Muscle layer of duodenum (tissue), 2 donors: ENCODE results near the gene SEMA3B.

Source experiments
- H3K27ac ChIP-seq: one replicate; pipeline ENCODE4 v1.7.0; 2013; ENCODE audit warnings: mild to moderate bottlenecking, low read length
- H3K27me3 ChIP-seq: one replicate; pipeline ENCODE4 v1.7.0; 2013; ENCODE audit warnings: low read depth, mild to moderate bottlenecking, control low read depth, low read length
- H3K36me3 ChIP-seq, 2 donors: one replicate each; pipeline ENCODE4 v1.7.0; 2013; ENCODE audit warnings: low read length in 2 of 2, control low read depth in 1 of 2, mild to moderate bottlenecking in 1 of 2; ENCODE audit not compliant: insufficient read depth in 2 of 2, control insufficient read depth in 1 of 2
- H3K4me1 ChIP-seq, 2 donors: one replicate each; pipeline ENCODE4 v1.7.0; 2013; ENCODE audit warnings: low read length in 2 of 2, mild to moderate bottlenecking in 2 of 2, control low read depth in 1 of 2, moderate library complexity in 1 of 2; ENCODE audit not compliant: insufficient read depth in 2 of 2, control insufficient read depth in 1 of 2
- H3K4me3 ChIP-seq, 2 donors: one replicate each; pipeline ENCODE4 v1.7.0; 2013; ENCODE audit warnings: low read length in 2 of 2, low read depth in 1 of 2, mild to moderate bottlenecking in 1 of 2
- H3K9me3 ChIP-seq, 2 donors: one replicate each; pipeline ENCODE4 v1.7.0; 2013; ENCODE audit warnings: low read length in 2 of 2, control low read depth in 1 of 2, mild to moderate bottlenecking in 1 of 2; ENCODE audit not compliant: control insufficient read depth in 1 of 2
- donor health status: healthy.

SEMA3B gene

DNA sequence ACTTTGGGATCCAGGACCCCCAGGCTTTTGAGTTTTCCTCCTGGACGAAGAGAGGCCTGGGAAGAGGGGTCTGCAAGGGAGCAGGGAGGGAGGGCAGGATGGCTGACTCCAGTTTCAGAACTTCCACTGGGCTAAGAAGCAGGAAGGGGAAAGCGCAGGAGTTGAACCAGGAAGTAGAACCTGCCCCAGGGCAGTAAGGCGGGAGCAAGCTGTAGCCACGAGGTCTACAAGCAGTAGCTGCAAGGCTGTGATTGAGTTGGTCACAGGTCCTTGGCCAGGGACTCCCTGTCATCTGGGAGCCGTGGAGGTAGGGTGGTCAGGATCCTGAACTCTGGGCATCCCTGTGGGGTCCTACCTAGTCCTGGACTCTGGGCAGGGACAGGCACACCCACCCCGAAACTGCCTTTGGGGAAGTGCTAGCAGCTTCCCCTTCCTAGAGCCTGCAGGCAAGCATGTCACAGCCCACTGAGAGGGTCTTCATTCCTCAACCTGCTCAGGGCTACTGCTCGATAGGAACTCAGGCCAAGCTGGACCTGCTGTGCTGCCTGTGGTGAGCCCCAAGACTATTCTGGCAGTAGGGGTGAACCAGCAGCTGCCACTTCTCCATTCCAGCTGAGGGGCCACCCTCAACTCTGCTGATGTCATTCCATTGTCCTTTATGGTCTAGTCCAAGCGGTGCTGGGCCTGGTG, 38.7 kb upstream of the SEMA3B start:
- Histone ChIP-seq H3K27me3 (no peaks in the 10 kb centered on the region), H3K9me3 (no peaks in the 10 kb centered on the region), H3K4me1 (peaks cover 0 to 19% of the 10 kb centered on the region in 2 donors), H3K36me3 (no peaks in the 10 kb centered on the region), H3K27ac (no peak overlapping the region), H3K4me3 (no peak overlapping the region)

GRCh38 chr3:50230794-50231125, 38.2 kb upstream of the SEMA3B start:
- Histone ChIP-seq H3K27ac (no peak overlapping the region), H3K9me3 (no peaks in the 10 kb centered on the region), H3K4me3 (no peak overlapping the region), H3K27me3 (no peaks in the 10 kb centered on the region), H3K4me1 (peaks cover 0 to 19% of the 10 kb centered on the region in 2 donors), H3K36me3 (no peaks in the 10 kb centered on the region)

DNA sequence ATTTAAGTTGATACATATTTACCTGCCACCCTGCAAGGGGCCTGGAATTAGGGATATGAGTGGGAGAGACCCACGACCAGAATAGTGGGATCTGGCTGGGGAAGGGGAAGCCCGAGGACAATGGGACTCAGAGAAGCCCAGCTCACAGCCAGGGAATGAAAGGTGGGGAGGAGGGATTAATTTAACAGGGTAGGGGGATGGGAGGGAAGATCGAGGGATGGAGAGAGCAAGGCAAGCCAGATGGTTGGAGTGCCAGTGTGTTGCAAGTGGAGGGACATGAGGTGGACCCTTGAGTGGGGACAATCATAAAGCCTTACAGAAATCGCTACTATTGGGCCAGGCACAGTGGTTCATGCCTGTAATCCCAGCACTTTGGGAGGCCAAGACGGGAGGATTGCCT, 37.4 kb upstream of the SEMA3B start:
- Histone ChIP-seq H3K4me1 (peaks cover 0 to 14% of the 10 kb centered on the region in 2 donors), H3K9me3 (no peaks in the 10 kb centered on the region), H3K27me3 (no peaks in the 10 kb centered on the region), H3K27ac (no peak overlapping the region), H3K4me3 (no peak overlapping the region), H3K36me3 (no peaks in the 10 kb centered on the region)

- H3K4me1 ChIP-seq, result peaks cover 0 to 15% of the 10 kb centered on the region in 2 donors
Measured at GRCh38 chr3:50232303-50232702, 36.6 kb upstream of the SEMA3B start.

DNA sequence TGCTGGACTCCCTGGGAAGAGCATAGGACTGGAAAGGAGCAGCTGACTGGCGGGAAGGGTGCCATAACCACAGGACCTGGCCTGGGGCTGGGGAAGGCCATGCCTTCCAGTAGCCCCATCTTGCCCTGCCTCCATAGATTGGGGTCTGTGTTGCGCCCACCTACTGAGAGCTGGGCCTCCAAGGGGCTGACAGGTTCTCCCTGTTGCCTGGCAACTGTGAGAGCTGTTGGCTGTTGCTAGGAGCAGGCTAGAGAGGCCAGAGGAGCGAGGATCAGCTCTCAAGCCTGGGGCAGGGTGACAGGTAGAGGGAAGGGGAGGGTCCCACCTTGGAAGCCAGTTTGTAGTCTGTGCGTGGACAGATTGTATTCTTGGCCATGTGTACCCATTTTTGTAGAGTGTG, 35.8 kb upstream of the SEMA3B start:
- Histone ChIP-seq H3K4me1 (peaks cover 0 to 13% of the 10 kb centered on the region in 2 donors), H3K9me3 (no peaks in the 10 kb centered on the region), H3K27ac (no peak overlapping the region), H3K36me3 (no peaks in the 10 kb centered on the region), H3K4me3 (no peak overlapping the region), H3K27me3 (no peaks in the 10 kb centered on the region)

More at GRCh38 chr3:50232303-50232702, 36.6 kb upstream of the SEMA3B start:
- Histone ChIP-seq H3K27ac (no peak overlapping the region), H3K36me3 (no peaks in the 10 kb centered on the region), H3K4me3 (no peak overlapping the region), H3K27me3 (no peaks in the 10 kb centered on the region), H3K9me3 (no peaks in the 10 kb centered on the region)

- H3K4me3 ChIP-seq, result peak within 1 kb of the TSS; percentile 78 to 96
- H3K27me3 ChIP-seq, result no peaks in the 10 kb centered on the region
- H3K36me3 ChIP-seq, result no peaks in the 10 kb centered on the region
- H3K4me1 ChIP-seq, result peaks cover 15 to 36% of the 10 kb centered on the region in 2 donors
- peak within 1 kb of the TSS; percentile 75 for H3K27ac ChIP-seq
- H3K9me3 ChIP-seq, result no peaks in the 10 kb centered on the region
Measured at GRCh38 chr3:50235716-50236483, 33.0 kb upstream of the SEMA3B start, which contains the start of gene GNAI2. Gene GNAI2, plus strand, starts transcription at chr3:50236204. Its CDS starts 132 bp downstream, at chr3:50236336.

DNA sequence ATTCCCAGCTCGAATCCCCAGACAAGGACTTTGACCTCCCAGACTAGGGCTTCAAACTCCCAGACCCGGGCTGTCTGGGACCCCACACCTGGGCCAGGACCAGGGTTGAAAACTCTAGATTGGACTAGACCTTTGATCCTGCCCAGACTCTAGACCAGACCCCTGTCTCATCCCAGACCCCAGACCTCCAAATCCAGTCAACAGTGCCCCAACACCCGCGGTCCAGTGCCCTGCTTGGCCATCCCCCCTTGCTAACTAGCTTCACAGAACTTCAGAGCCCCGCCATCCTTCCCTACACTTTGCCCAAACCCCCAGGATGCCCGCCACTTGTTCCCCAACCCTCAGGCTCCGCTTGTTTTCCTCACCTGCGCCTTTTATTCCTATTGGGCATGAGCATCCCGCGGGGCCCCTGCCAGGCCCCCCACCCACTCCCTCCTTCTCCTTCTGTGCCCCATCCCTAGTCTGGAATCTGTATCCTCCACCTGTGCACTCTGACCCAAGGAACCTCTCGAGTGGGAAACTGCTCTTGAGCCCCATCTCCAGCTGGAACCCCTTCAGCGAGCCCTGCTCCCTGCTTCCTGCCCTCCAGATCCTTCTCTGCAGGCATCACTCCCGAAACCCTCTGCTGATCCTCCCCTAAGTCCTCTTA, 32.3 kb upstream of the SEMA3B start:
- Histone ChIP-seq H3K27me3 (no peaks in the 10 kb centered on the region), H3K27ac (peak overlapping the region; percentile 75), H3K4me1 (peaks cover 17 to 43% of the 10 kb centered on the region in 2 donors), H3K9me3 (no peaks in the 10 kb centered on the region), H3K4me3 (peak overlapping the region; percentile 78 to 96), H3K36me3 (no peaks in the 10 kb centered on the region)

DNA sequence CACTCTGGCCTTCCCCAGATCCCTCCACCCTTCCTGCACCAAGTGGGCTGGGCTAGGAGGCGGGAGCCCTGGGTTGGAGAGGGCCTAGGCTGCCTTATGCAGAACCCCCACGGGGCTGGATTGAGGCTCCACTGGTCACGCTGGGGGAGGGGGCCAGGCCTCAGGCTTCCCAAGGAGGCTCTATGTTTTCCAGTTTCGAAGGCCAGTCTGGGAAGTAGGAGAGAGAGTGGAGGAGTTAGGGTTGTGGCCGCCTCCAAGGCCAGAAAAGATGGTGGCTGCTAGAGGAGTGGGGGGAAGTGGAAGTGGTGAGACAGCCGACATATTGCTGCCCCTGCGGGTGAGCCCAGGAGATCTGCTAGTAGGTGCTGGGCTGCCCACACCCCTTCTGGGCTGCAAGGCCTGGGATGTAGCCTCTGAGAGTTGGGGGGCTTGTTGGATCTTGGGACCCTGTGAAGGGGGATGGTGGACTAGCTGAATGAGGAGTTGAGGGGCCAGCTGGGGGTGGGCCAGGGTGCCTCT, 31.8 kb upstream of the SEMA3B start:
- no peaks in the 10 kb centered on the region for H3K36me3 ChIP-seq
- no peaks in the 10 kb centered on the region for H3K27me3 ChIP-seq
- H3K27ac ChIP-seq, result peak overlapping the region; percentile 75
- H3K9me3 ChIP-seq, result no peaks in the 10 kb centered on the region
- H3K4me1 ChIP-seq, result peaks cover 23 to 49% of the 10 kb centered on the region in 2 donors
- peak overlapping the region; percentile 78 to 96 for H3K4me3 ChIP-seq

GRCh38 chr3:50237754-50238548, 31.0 kb upstream of the SEMA3B start:
- Histone ChIP-seq H3K27ac (peak overlapping the region; percentile 75), H3K4me3 (peak overlapping the region; percentile 78 to 96), H3K4me1 (peaks cover 31 to 56% of the 10 kb centered on the region in 2 donors), H3K9me3 (no peaks in the 10 kb centered on the region), H3K36me3 (no peaks in the 10 kb centered on the region), H3K27me3 (no peaks in the 10 kb centered on the region)

DNA sequence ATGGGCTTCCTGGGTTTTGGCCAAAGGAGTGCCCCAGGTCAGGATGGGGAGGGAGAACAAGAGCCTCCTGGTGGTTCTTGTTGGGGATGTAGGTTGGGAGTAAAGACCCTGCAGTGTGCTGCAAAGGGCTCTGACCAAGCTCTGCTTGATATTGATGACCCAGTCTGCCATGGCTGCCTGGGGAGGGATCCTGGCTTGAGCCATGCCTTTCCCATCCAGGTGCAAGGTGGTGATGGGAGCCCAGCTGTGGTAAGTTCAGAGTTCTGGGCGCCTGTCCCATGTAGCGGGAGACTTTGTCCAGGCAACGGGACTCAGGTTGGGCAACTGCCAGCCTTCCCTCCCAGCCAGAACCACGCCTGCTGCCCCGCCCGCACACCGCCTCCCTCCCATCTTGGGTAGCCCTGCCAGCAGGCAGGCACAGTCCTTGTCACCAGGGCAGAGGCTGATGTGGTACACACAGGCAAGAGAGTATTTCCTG, 30.4 kb upstream of the SEMA3B start:
- peaks cover 0 to 4% of the 10 kb centered on the region in 2 donors for H3K36me3 ChIP-seq
- H3K4me1 ChIP-seq, result peaks cover 32 to 58% of the 10 kb centered on the region in 2 donors
- H3K4me3 ChIP-seq, result peak overlapping the region; percentile 78 to 96
- H3K27ac ChIP-seq, result peak overlapping the region; percentile 75
- no peaks in the 10 kb centered on the region for H3K27me3 ChIP-seq
- no peaks in the 10 kb centered on the region for H3K9me3 ChIP-seq
